Prostate gland (tissue), 2 donors: ENCODE data around the gene CCDC63. TPM values are rescaled to one million over a fixed set of nuclear protein-coding genes. Genes with fewer than 3 reads are reported as not detected.
A peak's percentile ranks its signal among the peaks of the same experiment; 100 is the strongest.

ENCODE experiments used
- DNase-seq: peaks from one replicate; pipeline ENCODE4 v3.0.0-alpha.2; 2019; ENCODE audit warnings: low spot score
- H3K27ac ChIP-seq, 2 donors: fragments of 200-600 bp; sonication (generic); 2 replicates each; pipeline ENCODE4 v1.5.1; 2017 to 2019
- H3K27me3 ChIP-seq: fragments of 200-600 bp; sonication (generic); replicated peaks from 2 replicates; pipeline ENCODE4 v1.5.1; 2019; ENCODE audit not compliant: insufficient read depth
- H3K36me3 ChIP-seq, 2 donors: fragments of 200-600 bp; sonication (generic); 1 replicate in 1 of 2; 2 replicates in 1 of 2; pipeline versions ENCODE4 v1.5.1 to v1.8.1; 2017 to 2019
- H3K4me1 ChIP-seq: fragments of 200-600 bp; sonication (generic); replicated peaks from 2 replicates; pipeline ENCODE4 v1.5.1; 2019
- H3K4me3 ChIP-seq, 2 donors: fragments of 200-600 bp; sonication (generic); 2 replicates each; pipeline ENCODE4 v1.5.1; 2017 to 2019
- H3K9me3 ChIP-seq: fragments of 200-600 bp; sonication (generic); 2 replicates; pipeline ENCODE4 v1.5.1; 2017
- POLR2A ChIP-seq: fragments of 450-650 bp; IDR thresholded peaks from one replicate; pipeline ENCODE4 v1.6.1; 2016; ENCODE audit warnings: antibody characterized with exemption, mild to moderate bottlenecking
- POLR2AphosphoS5 ChIP-seq: sonication (generic); formaldehyde crosslinking; IDR thresholded peaks from one replicate; pipeline ENCODE4 v1.6.1; 2017; ENCODE audit warnings: antibody characterized with exemption
- WGBS: methylation state at CpG from one replicate; pipeline ENCODE4 v1.1.5; 2018; 5-methylcytosine and 5-hydroxymethylcytosine counted together
- intact Hi-C: fragments of 100-400 bp; cut with DNase I; formaldehyde crosslinking; loops from one replicate; pipeline ENCODE4 v1.14.2; 2022
- total RNA-seq, 2 donors: library from RNA; depleted of rRNA; stranded (reverse); fragments of >200 nt; gene quantifications; one replicate each; pipeline ENCODE4 v1.1.0, GENCODE V29; 2016
- TF ChIP-seq, protein P1 (sequence below), 4 experiments: fragments of 200-600 bp in 2 of 4; fragments of 450-650 bp in 2 of 4; sonication (generic) in 2 of 4; IDR thresholded peaks; 1 replicate in 3 of 4; 2 replicates in 1 of 4; pipeline ENCODE4 v1.5.1; 2016 to 2019; ENCODE audit warnings: antibody characterized with exemption in 4 of 4, mild to moderate bottlenecking in 2 of 4, moderate library complexity in 2 of 4

Gene CCDC63
- 1 to 10 TPM in 1 of 2 donors, not detected in 1; 1.2 TPM for total RNA-seq

GRCh38 chr12:110846615-110847566, at the start of gene CCDC63:
Gene CCDC63, plus strand, starts transcription at chr12:110846987. Its CDS starts 5,968 bp downstream, at chr12:110852955.
- WGBS = 18% methylated on average over 59 of the region's 60 CpGs
- no peak for TF ChIP-seq POLR2A
- TF ChIP-seq, protein P1, sequence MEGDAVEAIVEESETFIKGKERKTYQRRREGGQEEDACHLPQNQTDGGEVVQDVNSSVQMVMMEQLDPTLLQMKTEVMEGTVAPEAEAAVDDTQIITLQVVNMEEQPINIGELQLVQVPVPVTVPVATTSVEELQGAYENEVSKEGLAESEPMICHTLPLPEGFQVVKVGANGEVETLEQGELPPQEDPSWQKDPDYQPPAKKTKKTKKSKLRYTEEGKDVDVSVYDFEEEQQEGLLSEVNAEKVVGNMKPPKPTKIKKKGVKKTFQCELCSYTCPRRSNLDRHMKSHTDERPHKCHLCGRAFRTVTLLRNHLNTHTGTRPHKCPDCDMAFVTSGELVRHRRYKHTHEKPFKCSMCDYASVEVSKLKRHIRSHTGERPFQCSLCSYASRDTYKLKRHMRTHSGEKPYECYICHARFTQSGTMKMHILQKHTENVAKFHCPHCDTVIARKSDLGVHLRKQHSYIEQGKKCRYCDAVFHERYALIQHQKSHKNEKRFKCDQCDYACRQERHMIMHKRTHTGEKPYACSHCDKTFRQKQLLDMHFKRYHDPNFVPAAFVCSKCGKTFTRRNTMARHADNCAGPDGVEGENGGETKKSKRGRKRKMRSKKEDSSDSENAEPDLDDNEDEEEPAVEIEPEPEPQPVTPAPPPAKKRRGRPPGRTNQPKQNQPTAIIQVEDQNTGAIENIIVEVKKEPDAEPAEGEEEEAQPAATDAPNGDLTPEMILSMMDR (IDR thresholded peaks at IDR 0.05) = peak in 1 of 4 experiments; percentile 37
- TF ChIP-seq POLR2AphosphoS5 = no peak
- DNase-seq = peak; percentile 39
- H3K36me3 ChIP-seq = no peaks in the 10 kb centered on the region
- H3K4me3 ChIP-seq = peak within 1 kb of the TSS in 1 of 2 donors; percentile 10
- H3K27me3 ChIP-seq = no peaks in the 10 kb centered on the region
- intact Hi-C loops = no loop called here
- H3K27ac ChIP-seq = no peak within 1 kb of the TSS
- no peaks in the 10 kb centered on the region for H3K4me1 ChIP-seq
- no peaks in the 10 kb centered on the region for H3K9me3 ChIP-seq

DNA sequence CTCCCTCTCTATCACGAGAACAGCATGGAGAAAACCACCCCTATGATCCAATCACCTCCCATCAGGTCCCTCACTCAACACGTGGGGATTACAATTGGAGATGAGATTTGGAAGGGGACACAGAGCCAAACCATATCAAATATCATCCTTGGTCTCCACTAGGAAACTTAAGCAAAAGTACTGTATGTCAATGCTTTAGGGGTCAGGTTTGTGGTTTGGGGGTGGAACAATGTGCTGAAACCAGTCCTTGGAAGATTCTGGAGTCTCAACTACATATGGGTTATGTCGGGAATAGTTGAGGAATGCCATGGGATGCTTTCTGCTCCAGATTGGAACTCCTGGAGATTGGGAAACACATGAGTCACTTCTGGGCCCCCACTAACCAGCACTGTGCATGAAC, 48.3 kb upstream of the CCDC63 start:
- 52% methylated on average over 3 of the region's 3 CpGs for WGBS
- TF ChIP-seq, protein P1 (IDR thresholded peaks at IDR 0.05) = no peak
- TF ChIP-seq POLR2AphosphoS5 (no peak), POLR2A (no peak)
- H3K36me3 ChIP-seq = no peaks in the 10 kb centered on the region
- no peak overlapping the region for H3K27ac ChIP-seq
- no peak for DNase-seq
- H3K4me1 ChIP-seq = no peaks in the 10 kb centered on the region
- no peaks in the 10 kb centered on the region for H3K9me3 ChIP-seq
- H3K27me3 ChIP-seq = no peaks in the 10 kb centered on the region
- intact Hi-C loops = no loop called here
- H3K4me3 ChIP-seq = no peak overlapping the region

- H3K36me3 ChIP-seq = no peaks in the 10 kb centered on the region
- no peak overlapping the region for H3K4me3 ChIP-seq
- intact Hi-C loops = no loop called here
- no peaks in the 10 kb centered on the region for H3K27me3 ChIP-seq
- H3K27ac ChIP-seq = no peak overlapping the region
- TF ChIP-seq, protein P1 (IDR thresholded peaks at IDR 0.05) = no peak
- TF ChIP-seq POLR2AphosphoS5 (no peak), POLR2A (no peak)
- H3K9me3 ChIP-seq = no peaks in the 10 kb centered on the region
- no peaks in the 10 kb centered on the region for H3K4me1 ChIP-seq
- no peak for DNase-seq
Measured at GRCh38 chr12:110802489-110802888, 44.3 kb upstream of the CCDC63 start.

- DNase-seq = no peak
- intact Hi-C loops = no loop called here
- Histone ChIP-seq H3K27me3 (no peaks in the 10 kb centered on the region), H3K4me3 (no peak overlapping the region), H3K27ac (no peak overlapping the region), H3K36me3 (no peaks in the 10 kb centered on the region), H3K4me1 (no peaks in the 10 kb centered on the region), H3K9me3 (no peaks in the 10 kb centered on the region)
- WGBS = 92% methylated on average over 3 of the region's 3 CpGs
- no peak for TF ChIP-seq POLR2AphosphoS5
- TF ChIP-seq, protein P1 (IDR thresholded peaks at IDR 0.05) = no peak
- TF ChIP-seq POLR2A = no peak
Measured at GRCh38 chr12:110804406-110804805, 42.4 kb upstream of the CCDC63 start.

GRCh38 chr12:110807640-110808039, 39.1 kb upstream of the CCDC63 start:
- 51% methylated on average over 7 of the region's 7 CpGs for WGBS
- no peaks in the 10 kb centered on the region for H3K9me3 ChIP-seq
- DNase-seq = peak; percentile 9
- no peaks in the 10 kb centered on the region for H3K27me3 ChIP-seq
- intact Hi-C loops = no loop called here
- no peak overlapping the region for H3K4me3 ChIP-seq
- H3K4me1 ChIP-seq = no peaks in the 10 kb centered on the region
- H3K27ac ChIP-seq = no peak overlapping the region
- H3K36me3 ChIP-seq = no peaks in the 10 kb centered on the region
- TF ChIP-seq, protein P1 (IDR thresholded peaks at IDR 0.05) = no peak
- TF ChIP-seq POLR2A = no peak
- no peak for TF ChIP-seq POLR2AphosphoS5
